H54 (cell line): Measurements from ENCODE around the gene FYTTD1.

Experiments
- DNase-seq: peaks from one replicate; pipeline ENCODE4 v3.0.0; 2011; ENCODE audit warnings: low spot score, mixed read lengths; ENCODE audit not compliant: insufficient read length
- FAIRE-seq: peaks from 3 replicates; lab custom pipeline; 2011; peaks lifted over from hg19 to GRCh38; lab: Jason Lieb, UNC
- POLR2A ChIP-seq: IDR thresholded peaks from 2 replicates; pipeline ENCODE4 v1.6.1; 2011; ENCODE audit warnings: low read depth, mild to moderate bottlenecking, low read length

Gene FYTTD1

DNA sequence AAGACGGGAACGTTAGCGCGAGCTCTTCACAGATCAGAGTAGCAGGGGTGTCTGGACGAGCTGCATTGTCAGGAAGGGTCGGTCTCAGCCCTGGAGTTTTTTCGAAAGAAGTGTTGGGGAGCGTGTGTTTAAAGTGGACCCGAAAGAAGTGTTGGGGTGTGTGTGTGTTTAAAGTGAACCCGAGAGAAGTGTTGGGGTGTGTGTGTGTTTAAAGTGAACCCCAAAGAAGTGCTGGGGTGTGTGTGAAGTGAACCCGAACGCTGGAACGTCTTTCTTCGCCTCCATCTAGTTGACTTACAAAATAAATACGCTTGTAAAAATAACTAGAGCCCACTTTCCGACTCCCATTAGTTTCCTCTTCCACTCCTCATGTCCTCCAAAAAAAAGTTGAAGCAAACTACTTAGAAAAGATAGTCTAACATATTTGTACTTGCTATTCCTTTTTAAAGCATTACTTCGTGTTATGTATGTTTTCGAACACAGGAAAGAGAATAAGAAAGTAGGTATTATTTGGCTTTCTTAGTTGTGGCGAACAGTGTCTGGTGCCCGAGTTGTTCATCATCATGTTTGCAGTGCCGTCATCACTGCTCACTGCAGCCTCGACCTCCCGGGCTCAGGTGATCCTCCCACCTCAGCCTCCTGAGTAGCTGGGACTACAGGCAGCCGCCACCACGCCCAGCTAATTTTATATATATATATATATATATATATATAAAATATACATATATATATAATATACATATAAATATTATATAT, 42.4 kb downstream of the FYTTD1 start:
- FAIRE-seq (peak; percentile 92), DNase-seq (peak; percentile 41)
- no peak for TF ChIP-seq POLR2A

DNA sequence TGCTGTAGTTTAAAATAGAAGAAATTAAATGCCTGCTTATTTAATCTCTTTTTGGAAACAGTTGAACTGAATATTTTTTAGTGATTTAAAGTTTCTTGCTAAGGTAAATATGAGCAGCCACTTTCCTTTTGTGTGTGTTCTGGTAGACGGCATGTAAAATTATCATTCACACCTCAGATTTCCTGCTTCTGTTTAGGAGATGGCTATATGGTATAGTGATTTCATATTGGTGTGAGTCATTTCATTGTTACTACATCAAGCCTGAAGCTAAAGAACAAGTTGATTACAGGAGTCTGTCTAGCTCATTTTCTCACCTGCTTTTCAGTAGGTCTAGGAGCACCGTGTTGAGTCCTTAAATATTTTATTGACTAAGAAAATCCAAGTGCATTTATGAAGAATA, 43.6 kb downstream of the FYTTD1 start:
- no peak for TF ChIP-seq POLR2A
- peak; percentile 28 for DNase-seq
- peak; percentile 98 for FAIRE-seq

DNA sequence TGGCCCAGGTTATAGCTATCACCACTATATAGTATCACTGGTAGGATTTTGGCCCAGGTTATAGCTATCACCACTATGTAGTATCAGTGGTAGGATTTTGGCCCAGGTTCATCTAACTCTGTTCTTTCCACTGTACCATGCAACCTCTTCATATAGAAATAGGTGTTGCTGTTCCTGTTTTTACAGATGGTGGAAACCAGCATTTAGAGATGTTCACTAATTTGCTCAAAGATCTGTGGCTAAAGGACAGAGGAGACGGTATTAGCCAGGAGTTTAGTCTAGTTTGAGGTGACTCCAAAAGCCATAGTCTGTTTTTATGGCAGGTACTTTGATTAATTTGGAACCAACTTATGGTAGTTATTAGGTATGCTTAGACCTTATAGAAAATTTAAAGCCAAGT, 44.4 kb downstream of the FYTTD1 start:
- DNase-seq (no peak), FAIRE-seq (no peak)
- TF ChIP-seq POLR2A: no peak

DNA sequence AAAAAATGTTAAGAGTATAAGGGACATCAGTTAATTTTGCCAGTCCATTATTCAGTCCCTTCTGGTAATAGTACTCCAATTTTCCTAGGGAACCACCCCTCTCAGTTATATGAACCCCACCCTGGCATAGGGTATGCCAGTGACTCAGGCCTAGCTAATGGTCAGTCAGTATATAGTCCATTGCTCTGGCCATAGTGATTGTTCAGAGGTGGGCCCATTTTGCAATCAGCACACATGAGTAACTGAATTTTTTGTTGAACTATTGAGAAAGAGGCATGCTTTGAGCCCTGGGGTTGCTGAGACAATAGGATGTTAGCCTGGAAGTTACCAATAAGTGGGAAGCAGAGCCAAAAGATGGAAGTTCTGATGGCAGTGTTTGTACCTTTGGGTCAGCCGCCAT, 45.5 kb downstream of the FYTTD1 start:
- FAIRE-seq: peak; percentile 91
- TF ChIP-seq POLR2A: no peak
- DNase-seq: peak; percentile 32

DNA sequence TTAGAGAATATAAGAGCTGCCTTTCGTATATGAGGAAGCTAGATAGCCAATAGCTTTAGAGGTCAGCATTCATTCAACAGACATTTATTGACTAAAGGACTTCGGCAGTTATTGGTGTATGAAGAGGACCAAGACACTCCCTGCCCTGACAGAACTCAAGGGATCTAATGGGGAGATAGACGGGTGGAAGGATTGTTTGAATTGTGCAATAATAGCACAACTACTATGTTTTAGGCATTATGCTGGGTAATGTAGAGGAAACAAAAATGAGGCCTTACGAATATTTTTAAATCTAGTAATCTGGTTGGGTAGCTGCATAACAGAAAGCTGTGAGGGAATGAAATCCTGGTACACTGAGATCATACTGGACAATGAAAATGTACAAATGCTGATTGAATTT, 46.4 kb downstream of the FYTTD1 start:
- TF ChIP-seq POLR2A: no peak
- DNase-seq (no peak), FAIRE-seq (peak; percentile 23)

DNA sequence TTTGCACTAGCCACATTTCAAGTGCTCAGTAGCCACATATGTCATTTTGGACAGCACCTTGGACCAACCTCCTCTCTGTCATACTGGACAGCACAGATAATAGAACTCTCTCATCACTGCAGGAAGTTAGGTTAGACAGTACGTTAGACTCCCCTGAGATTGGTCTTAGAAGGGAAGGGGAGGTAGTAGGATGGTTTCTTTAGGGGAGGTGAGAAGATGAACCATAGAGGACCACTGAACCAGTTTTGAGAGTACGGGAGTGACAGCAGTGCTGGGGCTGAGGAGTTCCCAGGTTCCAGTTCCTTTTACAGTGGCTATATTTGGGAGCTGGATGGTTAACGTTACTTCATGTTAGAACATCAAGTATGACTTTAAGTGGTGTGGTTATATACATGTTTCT, 49.2 kb downstream of the FYTTD1 start:
- no peak for DNase-seq
- FAIRE-seq: peak; percentile 15
- TF ChIP-seq POLR2A: no peak

DNA sequence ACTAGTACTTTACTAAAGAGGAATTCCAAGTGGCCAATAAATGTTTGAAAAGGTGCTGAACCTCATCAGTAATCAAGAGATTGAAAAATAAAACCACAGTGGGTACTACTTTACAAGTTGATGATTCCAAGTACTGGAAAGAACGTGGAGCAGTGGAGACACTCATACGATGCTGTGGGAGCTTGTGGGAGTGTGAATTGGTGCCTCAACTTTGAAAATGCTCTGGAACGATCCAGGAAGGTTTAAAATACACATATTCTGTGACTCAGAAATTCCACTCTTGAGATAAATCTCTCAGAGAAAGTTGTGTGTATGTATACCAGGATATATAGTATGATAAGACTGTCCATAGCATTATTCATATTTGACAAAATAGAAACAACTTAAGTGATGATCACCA, 50.7 kb downstream of the FYTTD1 start:
- no peak for DNase-seq
- no peak for FAIRE-seq
- no peak for TF ChIP-seq POLR2A

DNA sequence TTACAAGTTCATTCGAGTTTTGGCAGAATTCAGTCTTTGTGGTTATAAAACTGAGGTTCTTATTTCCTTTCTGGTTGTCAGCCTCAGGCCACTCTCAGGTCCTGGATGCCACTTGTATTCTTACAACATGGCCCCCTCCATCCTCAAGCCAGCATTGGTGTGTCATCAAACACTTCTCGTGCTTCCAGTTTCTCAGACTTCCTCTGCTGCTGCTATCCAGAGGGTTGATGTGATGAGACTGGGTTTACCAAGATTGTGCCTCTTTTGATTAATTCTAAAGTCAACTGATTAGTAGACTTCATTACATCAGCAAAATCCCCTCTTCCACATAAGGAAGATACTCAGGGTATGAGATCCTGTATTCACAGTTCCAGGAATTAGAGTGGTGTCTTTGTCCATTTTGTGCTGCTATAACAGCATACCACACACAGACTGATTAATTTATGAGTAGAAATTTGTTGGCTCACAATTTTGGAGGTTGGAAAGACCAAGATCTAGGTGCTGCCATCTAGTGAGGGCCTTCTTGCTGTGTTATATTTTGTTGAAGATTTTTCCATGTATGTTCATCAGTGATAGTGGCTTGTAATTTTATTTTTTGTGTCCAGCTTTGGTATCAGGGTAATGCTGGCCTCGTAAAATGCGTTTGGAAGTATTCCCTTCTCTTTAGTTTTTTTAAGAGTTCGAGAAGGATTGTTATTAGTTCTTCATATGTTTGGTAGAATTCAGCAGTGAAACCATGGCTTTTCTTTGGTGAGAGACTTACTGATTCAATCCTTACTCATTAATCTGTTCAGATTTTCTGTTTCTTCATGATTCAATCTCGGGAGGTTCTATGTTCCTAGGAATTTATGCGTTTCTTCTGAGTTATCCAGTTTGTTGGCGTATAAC, 52.5 kb downstream of the FYTTD1 start:
- DNase-seq (no peak), FAIRE-seq (peak; percentile 38)
- TF ChIP-seq POLR2A: no peak

DNA sequence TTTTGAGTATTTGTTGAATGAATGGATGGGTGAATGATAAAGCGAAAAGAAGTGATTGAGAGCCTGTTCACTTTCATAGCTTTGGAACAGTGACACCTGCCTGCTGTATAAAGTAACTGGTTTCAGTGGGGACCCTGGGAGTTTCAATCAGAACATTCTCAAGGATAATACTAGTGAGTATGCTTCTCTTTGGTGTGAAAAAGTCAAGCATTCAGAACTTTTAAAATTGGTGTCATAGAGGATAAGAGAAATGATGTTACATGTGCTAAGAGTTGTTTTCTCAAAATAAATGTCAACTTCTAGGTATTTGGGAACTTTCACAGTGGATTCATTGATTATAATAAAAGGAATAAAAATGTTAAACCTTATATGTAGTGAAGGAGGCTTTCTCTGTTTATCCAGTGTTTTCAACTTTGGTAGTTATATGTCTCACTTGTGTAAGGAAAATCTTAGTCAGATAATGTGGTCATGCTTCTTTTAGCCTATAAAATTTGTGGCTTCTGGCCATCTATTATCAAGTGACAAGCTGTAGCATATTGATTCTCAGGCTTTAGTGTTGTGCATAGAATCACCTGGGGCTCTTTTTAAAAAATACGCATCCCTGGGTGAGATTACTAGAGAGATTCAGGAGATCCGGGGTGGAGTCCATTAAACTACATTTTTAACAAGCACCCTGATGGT, 53.2 kb downstream of the FYTTD1 start:
- no peak for TF ChIP-seq POLR2A
- no peak for DNase-seq
- FAIRE-seq: no peak

DNA sequence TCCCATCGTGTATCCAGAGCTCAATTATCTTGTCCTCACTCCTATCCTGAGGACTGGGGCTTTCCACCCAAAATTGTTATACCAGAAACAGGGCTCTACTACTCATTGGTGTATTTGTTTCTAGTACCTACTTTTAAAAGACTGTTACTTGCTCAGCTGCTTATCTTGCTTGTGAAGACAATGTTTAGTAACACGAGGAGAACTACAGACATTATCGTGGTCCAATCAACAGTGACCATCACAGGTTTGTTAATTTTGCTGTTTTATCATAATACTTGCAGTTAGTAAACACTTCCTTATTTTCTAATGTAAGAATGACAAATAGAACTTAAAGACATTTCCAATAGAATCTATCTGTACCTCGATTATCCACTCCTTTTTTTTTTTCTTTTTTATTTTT, 54.8 kb downstream of the FYTTD1 start:
- DNase-seq (no peak), FAIRE-seq (no peak)
- no peak for TF ChIP-seq POLR2A

DNA sequence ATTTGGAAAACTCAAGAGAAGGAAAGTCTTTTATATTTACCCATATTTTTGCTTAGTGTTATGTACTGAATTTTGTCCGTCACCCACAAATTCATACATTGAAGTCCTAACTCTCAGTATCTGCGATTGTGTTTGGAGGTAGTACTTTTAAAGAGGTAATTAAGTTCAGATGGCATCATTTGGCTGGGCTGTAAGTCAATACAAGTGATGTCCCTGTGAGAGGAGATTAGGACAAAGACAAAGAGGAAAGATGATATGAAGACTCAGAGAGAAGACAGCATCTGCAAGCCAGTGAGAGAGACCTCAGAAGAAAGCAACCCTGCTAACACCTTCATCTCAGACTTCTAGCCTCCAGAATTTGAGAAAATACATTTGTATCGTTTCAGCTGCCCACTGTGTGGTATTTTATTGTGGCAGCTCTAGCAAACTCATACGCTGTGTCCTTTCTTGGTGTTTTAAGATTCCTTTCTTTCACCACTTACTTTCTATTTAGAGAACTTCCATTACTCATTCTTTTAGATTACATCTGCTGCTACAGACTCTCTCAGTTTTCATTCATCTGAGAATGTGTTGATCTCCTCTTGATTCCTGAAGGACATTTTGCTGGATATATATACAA, 58.4 kb downstream of the FYTTD1 start:
- DNase-seq (no peak), FAIRE-seq (peak; percentile 61)
- TF ChIP-seq POLR2A: no peak

DNA sequence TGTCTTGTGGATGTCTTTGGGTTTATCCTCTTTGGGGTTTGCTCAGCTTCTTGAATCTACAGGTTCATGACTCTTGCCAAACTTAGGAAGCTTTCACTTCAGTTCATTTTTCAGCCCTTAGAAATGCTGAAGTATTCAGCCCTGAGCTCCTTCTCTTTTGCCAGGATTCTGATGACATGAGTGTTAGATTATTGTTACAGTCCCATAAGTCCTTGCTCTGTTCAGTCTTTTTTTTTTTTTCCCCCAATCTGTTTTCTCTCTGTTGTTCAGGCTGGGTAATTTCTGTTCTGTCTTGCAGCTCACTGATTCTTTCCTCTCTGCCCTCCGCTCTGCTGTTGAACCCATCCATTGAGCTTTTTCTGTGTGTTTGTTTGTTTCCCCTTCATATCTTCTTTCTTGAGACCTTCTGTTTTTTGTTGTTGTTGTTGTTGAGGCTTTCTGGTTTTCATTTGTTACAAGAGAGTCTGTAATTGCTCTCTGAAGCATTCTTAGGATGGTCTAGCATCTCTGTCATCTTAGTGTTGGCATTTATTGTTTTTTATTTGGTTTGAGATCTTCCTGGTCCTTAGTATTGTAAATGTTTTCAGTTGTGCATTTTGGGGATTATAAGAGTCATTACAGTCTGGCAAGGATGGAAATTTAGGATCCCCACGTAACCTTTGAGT, 59.8 kb downstream of the FYTTD1 start:
- no peak for DNase-seq
- FAIRE-seq: peak; percentile 97
- TF ChIP-seq POLR2A: no peak

DNA sequence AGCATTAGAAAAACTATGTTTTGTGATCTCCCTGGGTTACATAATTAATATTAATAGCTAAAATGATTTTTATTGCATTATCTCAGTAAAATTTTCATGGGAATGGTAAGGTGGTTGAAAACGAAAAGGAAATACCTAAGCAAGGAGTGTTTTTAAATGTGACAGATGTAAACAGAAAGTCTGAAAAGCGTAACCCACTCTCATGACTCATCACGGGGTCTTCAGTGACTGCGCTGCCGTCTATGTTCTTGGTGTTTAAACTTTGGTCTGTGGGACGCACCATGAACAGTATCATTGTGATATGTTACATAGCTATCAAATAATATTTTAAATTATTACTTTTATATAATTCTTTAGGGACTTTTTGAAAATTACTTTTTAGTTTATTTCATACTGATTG, 61.2 kb downstream of the FYTTD1 start:
- no peak for TF ChIP-seq POLR2A
- no peak for DNase-seq
- peak; percentile 70 for FAIRE-seq
